ENCODE measurements around the gene ZNF32.

DNA sequence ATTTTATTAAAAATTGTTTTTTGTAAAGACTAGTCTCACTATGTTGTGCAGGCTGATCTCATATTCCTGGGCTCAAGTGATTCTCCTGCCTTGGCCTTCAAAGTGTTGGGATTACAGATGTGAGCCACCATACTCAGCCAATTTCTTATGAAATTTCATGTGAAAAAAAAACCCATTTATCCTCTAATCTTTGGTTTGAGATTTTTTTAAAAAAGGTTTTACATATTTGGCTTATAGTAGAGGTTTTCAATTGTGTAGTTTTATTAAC is 35.5 kb upstream of the ZNF32 start:
- TF ChIP-seq, protein P1, sequence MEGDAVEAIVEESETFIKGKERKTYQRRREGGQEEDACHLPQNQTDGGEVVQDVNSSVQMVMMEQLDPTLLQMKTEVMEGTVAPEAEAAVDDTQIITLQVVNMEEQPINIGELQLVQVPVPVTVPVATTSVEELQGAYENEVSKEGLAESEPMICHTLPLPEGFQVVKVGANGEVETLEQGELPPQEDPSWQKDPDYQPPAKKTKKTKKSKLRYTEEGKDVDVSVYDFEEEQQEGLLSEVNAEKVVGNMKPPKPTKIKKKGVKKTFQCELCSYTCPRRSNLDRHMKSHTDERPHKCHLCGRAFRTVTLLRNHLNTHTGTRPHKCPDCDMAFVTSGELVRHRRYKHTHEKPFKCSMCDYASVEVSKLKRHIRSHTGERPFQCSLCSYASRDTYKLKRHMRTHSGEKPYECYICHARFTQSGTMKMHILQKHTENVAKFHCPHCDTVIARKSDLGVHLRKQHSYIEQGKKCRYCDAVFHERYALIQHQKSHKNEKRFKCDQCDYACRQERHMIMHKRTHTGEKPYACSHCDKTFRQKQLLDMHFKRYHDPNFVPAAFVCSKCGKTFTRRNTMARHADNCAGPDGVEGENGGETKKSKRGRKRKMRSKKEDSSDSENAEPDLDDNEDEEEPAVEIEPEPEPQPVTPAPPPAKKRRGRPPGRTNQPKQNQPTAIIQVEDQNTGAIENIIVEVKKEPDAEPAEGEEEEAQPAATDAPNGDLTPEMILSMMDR (IDR thresholded peaks at IDR 0.05; ENCODE audit: insufficient read depth, low read depth, low read length) = no peak
- TF ChIP-seq EZH2 (IDR thresholded peaks at IDR 0.05; ENCODE audit: insufficient read depth, low read length) = no peak

Data from astrocyte (in vitro differentiated cells and primary cell).